ELR (cell line): Measurements from ENCODE around the gene TMEM248.
"Not testable (repeated sequence)": the region's sequence is repeated elsewhere in the genome, so short reads cannot be mapped to it uniquely, and the experiment has no call there.

Experiments
- DNase-seq: peaks from one replicate; pipeline ENCODE4 v3.0.0-alpha.2; 2015; ENCODE audit warnings: low read depth

Gene TMEM248

GRCh38 chr7:66950763-66951162 lies 29.7 kb downstream of the TMEM248 start:
- DNase-seq: peak; percentile 53

- peak; percentile 94 for DNase-seq
These were observed 31.5 kb downstream of the TMEM248 start for GRCh38 chr7:66952343-66953043.

GRCh38 chr7:66953044-66953427 lies 32.0 kb downstream of the TMEM248 start:
- no peak for DNase-seq

- DNase-seq: no peak
These were observed 36.7 kb downstream of the TMEM248 start for GRCh38 chr7:66957595-66958290.

GRCh38 chr7:66958538-66959350 lies 37.7 kb downstream of the TMEM248 start:
- no peak for DNase-seq

- no peak for DNase-seq
These were observed 39.2 kb downstream of the TMEM248 start for GRCh38 chr7:66960192-66960591.

GRCh38 chr7:66961096-66961495 lies 40.1 kb downstream of the TMEM248 start:
- DNase-seq: no peak

GRCh38 chr7:66964411-66964810 lies 43.4 kb downstream of the TMEM248 start:
- DNase-seq: peak; percentile 19

GRCh38 chr7:66967029-66967428 lies 46.0 kb downstream of the TMEM248 start:
- no peak for DNase-seq

- not testable (repeated sequence) for DNase-seq
These were observed 48.0 kb downstream of the TMEM248 start for GRCh38 chr7:66969001-66969400.

- no peak for DNase-seq
These were observed 49.3 kb downstream of the TMEM248 start for GRCh38 chr7:66970310-66970709.

GRCh38 chr7:66974986-66975590 lies 54.1 kb downstream of the TMEM248 start:
- no peak for DNase-seq

- not testable (repeated sequence) for DNase-seq
These were observed 57.3 kb downstream of the TMEM248 start for GRCh38 chr7:66978312-66978711.

- not testable (repeated sequence) for DNase-seq
These were observed 58.0 kb downstream of the TMEM248 start for GRCh38 chr7:66979013-66979412.

- not testable (repeated sequence) for DNase-seq
These were observed 59.3 kb downstream of the TMEM248 start for GRCh38 chr7:66980336-66980735.

GRCh38 chr7:66989552-66989951 lies 68.5 kb downstream of the TMEM248 start:
- DNase-seq: not testable (repeated sequence)

GRCh38 chr7:66994051-66994450 lies 73.0 kb downstream of the TMEM248 start:
- DNase-seq: not testable (repeated sequence)

GRCh38 chr7:66994691-66995049 lies 73.6 kb downstream of the TMEM248 start:
- DNase-seq: peak; percentile 84

GRCh38 chr7:66995050-66995776 lies 74.2 kb downstream of the TMEM248 start, which contains the start of gene SBDS:
SBDS (minus strand) TSS chr7:66995586; CDS start chr7:66995417, 169 bp downstream.
- DNase-seq: peak; percentile 99

- DNase-seq: peak; percentile 97
These were observed 75.6 kb downstream of the TMEM248 start, which contains the start of gene TYW1 for GRCh38 chr7:66996444-66997191. TYW1 (plus strand) TSS chr7:66996833; CDS start chr7:66996979, 146 bp downstream.
